ENCODE measurements around the gene GDF10.

Gene GDF10

DNA sequence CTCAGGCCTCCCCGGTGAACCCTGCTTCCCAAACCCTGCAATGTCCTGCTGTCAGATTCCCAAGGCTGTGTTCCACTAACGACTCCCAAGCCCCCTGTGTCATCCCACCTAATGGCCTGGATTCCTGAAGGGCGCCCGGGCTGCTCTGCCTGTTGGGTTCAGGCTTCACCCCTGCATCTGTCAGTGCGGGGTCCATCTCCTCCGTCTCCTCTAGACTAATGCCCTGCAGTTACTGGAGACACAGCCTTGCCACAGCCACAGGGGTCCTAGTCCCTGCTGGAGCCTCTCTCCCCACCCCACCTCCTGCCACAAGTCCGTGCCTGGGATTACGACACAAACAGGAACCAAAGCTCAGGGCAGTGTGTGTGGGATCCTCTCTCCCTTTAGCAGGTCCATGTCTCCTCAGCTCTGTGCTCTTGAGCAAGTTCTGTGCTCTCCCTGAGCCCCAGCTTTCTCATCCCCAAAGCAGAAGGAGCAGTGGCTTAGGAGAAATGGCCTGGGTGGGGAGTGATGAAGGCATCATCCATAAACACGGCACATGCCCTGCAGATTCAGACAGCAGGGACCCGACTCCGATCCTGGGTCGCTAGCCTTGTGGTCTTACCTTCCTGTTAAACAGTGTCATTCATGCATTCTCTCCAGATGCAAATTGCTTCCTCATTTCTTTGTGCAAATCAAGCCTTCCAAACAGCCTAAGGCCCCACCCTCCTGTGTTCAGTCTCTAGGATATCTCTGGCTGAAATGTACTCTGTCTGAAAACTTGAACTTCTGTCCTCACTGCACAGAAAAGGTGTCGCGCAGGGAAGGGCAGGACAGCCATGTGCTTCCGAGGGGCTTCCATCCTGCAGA lies 40.0 kb downstream of the GDF10 start:
- no peak for DNase-seq (ENCODE audit: low read depth)
- H3K4me3 ChIP-seq (ENCODE audit: low read depth, low read length): no peak overlapping the region
- no peak for TF ChIP-seq CTCF (IDR thresholded peaks at IDR 0.05; ENCODE audit: low read depth, low read length, missing control alignments)

GRCh38 chr10:47340608-47341170 lies 40.7 kb downstream of the GDF10 start:
- no peak overlapping the region for H3K4me3 ChIP-seq (ENCODE audit: low read depth, low read length)
- DNase-seq (ENCODE audit: low read depth): no peak
- peak; percentile 97 for TF ChIP-seq CTCF (IDR thresholded peaks at IDR 0.05; ENCODE audit: low read depth, low read length, missing control alignments)

- no peak overlapping the region for H3K4me3 ChIP-seq (ENCODE audit: low read depth, low read length)
- DNase-seq (ENCODE audit: low read depth): no peak
- TF ChIP-seq CTCF (IDR thresholded peaks at IDR 0.05; ENCODE audit: low read depth, low read length, missing control alignments): no peak
These were observed 45.2 kb downstream of the GDF10 start for GRCh38 chr10:47344996-47345870.

DNA sequence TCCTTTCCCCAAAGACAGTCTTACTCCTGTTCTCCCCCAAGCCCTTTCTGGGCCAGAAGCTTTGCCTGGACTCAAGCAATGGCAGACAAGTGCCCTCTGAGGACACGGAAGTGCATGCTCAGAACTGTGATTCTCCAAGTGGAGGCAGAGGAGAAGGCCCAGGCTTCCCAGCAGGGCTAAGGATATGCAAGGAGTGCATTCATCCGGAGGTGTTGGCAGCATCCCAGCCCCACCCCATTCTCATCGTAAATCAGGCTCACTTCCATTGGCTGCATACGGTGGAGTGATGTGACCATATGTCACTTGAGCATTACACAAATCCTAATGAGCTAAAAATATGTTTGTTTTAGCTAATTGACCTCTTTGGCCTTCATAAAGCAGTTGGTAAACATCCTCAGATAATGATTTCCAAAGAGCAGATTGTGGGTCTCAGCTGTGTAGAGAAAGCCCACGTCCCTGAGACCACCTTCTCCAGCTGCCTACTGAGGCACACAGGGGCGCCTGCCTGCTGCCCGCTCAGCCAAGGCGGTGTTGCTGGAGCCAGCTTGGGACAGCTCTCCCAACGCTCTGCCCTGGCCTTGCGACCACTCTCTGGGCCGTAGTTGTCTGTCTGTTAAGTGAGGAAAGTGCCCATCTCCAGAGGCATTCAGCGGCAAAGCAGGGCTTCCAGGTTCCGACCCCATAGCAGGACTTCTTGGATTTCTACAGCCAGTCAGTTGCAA lies 46.7 kb downstream of the GDF10 start:
- no peak for TF ChIP-seq CTCF (IDR thresholded peaks at IDR 0.05; ENCODE audit: low read depth, low read length, missing control alignments)
- no peak overlapping the region for H3K4me3 ChIP-seq (ENCODE audit: low read depth, low read length)
- no peak for DNase-seq (ENCODE audit: low read depth)

DNA sequence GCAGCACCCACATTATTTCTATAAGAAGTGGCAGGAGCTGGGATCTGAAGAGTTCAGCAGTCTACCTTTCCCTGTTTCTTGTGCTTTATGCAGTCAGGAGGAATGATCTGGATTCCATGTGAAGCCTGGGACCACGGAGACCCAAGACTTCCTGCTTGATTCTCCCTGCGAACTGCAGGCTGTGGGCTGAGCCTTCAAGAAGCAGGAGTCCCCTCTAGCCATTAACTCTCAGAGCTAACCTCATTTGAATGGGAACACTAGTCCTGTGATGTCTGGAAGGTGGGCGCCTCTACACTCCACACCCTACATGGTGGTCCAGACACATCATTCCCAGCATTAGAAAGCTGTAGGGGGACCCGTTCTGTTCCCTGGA lies 47.3 kb downstream of the GDF10 start:
- H3K4me3 ChIP-seq (ENCODE audit: low read depth, low read length): no peak overlapping the region
- no peak for TF ChIP-seq CTCF (IDR thresholded peaks at IDR 0.05; ENCODE audit: low read depth, low read length, missing control alignments)
- no peak for DNase-seq (ENCODE audit: low read depth)

DNA sequence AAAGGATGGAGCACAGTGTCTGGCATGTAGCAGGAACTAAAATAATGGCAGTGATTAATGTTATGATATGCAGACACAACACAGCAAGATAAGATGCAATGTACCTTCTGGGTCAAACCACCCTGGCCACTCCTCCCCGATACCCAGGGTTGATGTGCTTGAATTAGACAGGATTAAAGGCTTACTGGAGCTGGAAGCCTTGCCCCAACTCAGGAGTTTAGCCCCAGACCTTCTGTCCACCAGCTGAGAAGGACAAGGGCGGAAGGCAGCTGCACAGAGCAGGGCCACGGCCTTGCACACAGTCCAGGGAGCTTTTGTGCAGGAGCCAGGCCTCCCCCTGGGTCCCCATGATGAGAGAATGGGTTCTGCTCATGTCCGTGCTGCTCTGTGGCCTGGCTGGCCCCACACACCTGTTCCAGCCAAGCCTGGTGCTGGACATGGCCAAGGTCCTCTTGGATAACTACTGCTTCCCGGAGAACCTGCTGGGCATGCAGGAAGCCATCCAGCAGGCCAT lies 48.2 kb downstream of the GDF10 start, which contains the start of gene RBP3:
TSS of gene RBP3 (plus strand) at position 226 of the 514 bp plus-strand sequence. CDS start at position 348, 122 bp downstream.
- DNase-seq (ENCODE audit: low read depth): no peak
- no peak within 1 kb of the TSS for H3K4me3 ChIP-seq (ENCODE audit: low read depth, low read length)

More for the DNA sequence above, 48.2 kb downstream of the GDF10 start, which contains the start of gene RBP3:
- TF ChIP-seq CTCF (IDR thresholded peaks at IDR 0.05; ENCODE audit: low read depth, low read length, missing control alignments): no peak
